Smooth muscle cell (in vitro differentiated cells): ENCODE measurements around the gene KCNIP1. TPM values are rescaled to one million over a fixed set of nuclear protein-coding genes. Genes with fewer than 3 reads are reported as not detected.
A peak's percentile ranks its signal among the peaks of the same experiment; 100 is the strongest.

Experiments used
- DNase-seq: peaks from one replicate; lab custom pipeline; 2025; ENCODE audit not compliant: unreplicated experiment; lab: John Stamatoyannopoulos, UW
- H2AFZ ChIP-seq: fragments of 200-600 bp; sonication (generic); 2 replicates; pipeline ENCODE4 v1.6.0; 2016; ENCODE audit warnings: antibody characterized with exemption, low read depth, mild to moderate bottlenecking
- H3F3A ChIP-seq: fragments of 200-600 bp; sonication (generic); 2 replicates; pipeline ENCODE4 v1.6.0; 2017; ENCODE audit warnings: antibody characterized with exemption, low read depth
- H3K27ac ChIP-seq: fragments of 200-600 bp; sonication (generic); 2 replicates; pipeline ENCODE4 v1.5.1; 2016; ENCODE audit warnings: low read depth, mild to moderate bottlenecking
- H3K27me3 ChIP-seq: fragments of 200-600 bp; sonication (generic); 2 replicates; pipeline ENCODE4 v1.6.1; 2016; ENCODE audit warnings: low read depth, mild to moderate bottlenecking
- H3K36me3 ChIP-seq: fragments of 200-600 bp; sonication (generic); 2 replicates; pipeline ENCODE4 v1.5.1; 2016; ENCODE audit warnings: low read depth
- H3K4me1 ChIP-seq: fragments of 200-600 bp; sonication (generic); 2 replicates; pipeline ENCODE4 v1.5.1; 2016; ENCODE audit warnings: low read depth
- H3K4me2 ChIP-seq: fragments of 200-600 bp; sonication (generic); 2 replicates; pipeline ENCODE4 v1.6.0; 2016; ENCODE audit warnings: mild to moderate bottlenecking
- H3K4me3 ChIP-seq: fragments of 200-600 bp; sonication (generic); 2 replicates; pipeline ENCODE4 v1.5.1; 2016; ENCODE audit warnings: mild to moderate bottlenecking
- H3K79me2 ChIP-seq: fragments of 200-600 bp; sonication (generic); 2 replicates; pipeline ENCODE4 v1.6.0; 2016; ENCODE audit warnings: low read depth, mild to moderate bottlenecking
- H3K9ac ChIP-seq: fragments of 200-600 bp; sonication (generic); 2 replicates; pipeline ENCODE4 v1.6.0; 2016; ENCODE audit warnings: low read depth
- H3K9me3 ChIP-seq: fragments of 200-600 bp; sonication (generic); replicated peaks from 2 replicates; pipeline ENCODE4 v1.5.1; 2016; ENCODE audit warnings: low read depth
- H4K20me1 ChIP-seq: fragments of 200-600 bp; sonication (generic); 2 replicates; pipeline ENCODE4 v1.6.0; 2016; ENCODE audit warnings: low read depth
- WGBS: methylation state at CpG from one replicate; pipeline ENCODE4 v1.1.7; 2016; ENCODE audit warnings: low lambda C conversion rate; 5-methylcytosine and 5-hydroxymethylcytosine counted together
- polyA plus RNA-seq: library from polyadenylated mRNA; unstranded; fragments of >200 nt; fragmentation: Nextera tagmentation; extraction: Ambion mirVana; gene quantifications from 2 replicates; pipeline ENCODE4 v1.2.1, GENCODE V29; 2016
- total RNA-seq: library from RNA; depleted of rRNA; stranded (reverse); fragments of >200 nt; gene quantifications from 2 replicates; pipeline ENCODE4 v1.2.3, GENCODE V29; 2014
- TF ChIP-seq, protein P1 (sequence below): fragments of 200-600 bp; sonication (generic); IDR thresholded peaks from 2 replicates; pipeline ENCODE4 v1.5.1; 2017; ENCODE audit warnings: borderline replicate concordance, mild to moderate bottlenecking, antibody characterized with exemption; ENCODE audit not compliant: insufficient read depth, poor library complexity, severe bottlenecking

Gene KCNIP1
- total and polyA plus RNA-seq, 2 experiments from 2014 or later, result 0.50 TPM; not detected in 1

DNA sequence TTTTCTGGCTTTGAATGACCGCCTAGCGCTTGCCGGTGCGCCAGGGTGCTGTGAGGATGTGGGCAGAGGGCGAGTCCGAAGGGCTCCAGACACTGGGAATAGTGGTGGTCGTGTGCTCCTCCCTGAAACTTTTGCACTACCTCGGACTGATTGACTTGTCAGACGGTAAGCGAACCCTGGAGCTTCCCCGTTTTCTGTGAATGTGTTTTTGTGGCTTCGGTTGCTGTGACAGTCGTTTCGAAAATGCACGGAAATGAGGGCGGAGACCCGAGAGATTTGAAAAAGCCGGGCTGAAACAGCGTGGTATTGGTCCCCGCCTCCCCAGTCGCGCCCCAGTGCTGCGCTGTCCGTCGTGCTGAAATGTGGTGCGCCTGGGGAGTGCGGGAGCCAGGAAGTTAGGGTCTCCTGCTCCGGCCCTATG, 177.2 kb downstream of the KCNIP1 start:
- 4% methylated on average over 28 of the region's 28 CpGs for WGBS
- H4K20me1 ChIP-seq, result no peaks in the 10 kb centered on the region
- H3K27me3 ChIP-seq, result peaks cover 87% of the 10 kb centered on the region
- H3F3A ChIP-seq, result no peaks in the 10 kb centered on the region
- H3K9ac ChIP-seq, result no peak overlapping the region
- H3K79me2 ChIP-seq, result no peaks in the 10 kb centered on the region
- H3K9me3 ChIP-seq, result no peaks in the 10 kb centered on the region
- no peaks in the 10 kb centered on the region for H3K36me3 ChIP-seq
- H3K27ac ChIP-seq, result no peak overlapping the region
- peak overlapping the region; percentile 75 for H3K4me2 ChIP-seq
- TF ChIP-seq, protein P1, sequence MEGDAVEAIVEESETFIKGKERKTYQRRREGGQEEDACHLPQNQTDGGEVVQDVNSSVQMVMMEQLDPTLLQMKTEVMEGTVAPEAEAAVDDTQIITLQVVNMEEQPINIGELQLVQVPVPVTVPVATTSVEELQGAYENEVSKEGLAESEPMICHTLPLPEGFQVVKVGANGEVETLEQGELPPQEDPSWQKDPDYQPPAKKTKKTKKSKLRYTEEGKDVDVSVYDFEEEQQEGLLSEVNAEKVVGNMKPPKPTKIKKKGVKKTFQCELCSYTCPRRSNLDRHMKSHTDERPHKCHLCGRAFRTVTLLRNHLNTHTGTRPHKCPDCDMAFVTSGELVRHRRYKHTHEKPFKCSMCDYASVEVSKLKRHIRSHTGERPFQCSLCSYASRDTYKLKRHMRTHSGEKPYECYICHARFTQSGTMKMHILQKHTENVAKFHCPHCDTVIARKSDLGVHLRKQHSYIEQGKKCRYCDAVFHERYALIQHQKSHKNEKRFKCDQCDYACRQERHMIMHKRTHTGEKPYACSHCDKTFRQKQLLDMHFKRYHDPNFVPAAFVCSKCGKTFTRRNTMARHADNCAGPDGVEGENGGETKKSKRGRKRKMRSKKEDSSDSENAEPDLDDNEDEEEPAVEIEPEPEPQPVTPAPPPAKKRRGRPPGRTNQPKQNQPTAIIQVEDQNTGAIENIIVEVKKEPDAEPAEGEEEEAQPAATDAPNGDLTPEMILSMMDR, result no peak
- peak overlapping the region; percentile 19 for H3K4me3 ChIP-seq
- no peaks in the 10 kb centered on the region for H3K4me1 ChIP-seq
- no peak overlapping the region for H2AFZ ChIP-seq
- DNase-seq, result peak; percentile 11

DNA sequence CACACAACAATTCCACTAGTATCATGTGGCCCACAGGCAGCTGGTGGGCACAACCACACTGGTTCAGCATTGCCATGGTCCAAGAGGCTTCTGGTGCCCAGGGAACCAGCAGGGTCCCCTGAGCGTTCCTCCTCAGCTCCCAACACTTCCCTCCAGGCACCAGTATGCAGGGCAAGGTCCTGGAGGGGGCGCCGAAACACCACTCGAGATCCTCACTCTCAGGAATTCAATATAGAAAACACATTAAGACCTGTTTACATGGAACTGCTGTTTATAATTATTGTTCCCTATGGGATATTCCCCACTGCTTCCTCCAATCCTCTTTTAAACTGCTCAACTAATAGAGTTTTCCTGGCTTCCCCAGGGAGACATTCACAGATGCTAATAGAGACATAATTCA, 187.8 kb downstream of the KCNIP1 start:
- H3K4me2 ChIP-seq, result no peak overlapping the region
- H3K4me3 ChIP-seq, result no peak overlapping the region
- no peak overlapping the region for H3K9ac ChIP-seq
- H3K4me1 ChIP-seq, result no peaks in the 10 kb centered on the region
- H3K36me3 ChIP-seq, result no peaks in the 10 kb centered on the region
- 18% methylated on average over 4 of the region's 4 CpGs for WGBS
- H3K27ac ChIP-seq, result no peak overlapping the region
- H3K27me3 ChIP-seq, result peaks cover 81% of the 10 kb centered on the region
- H3F3A ChIP-seq, result no peaks in the 10 kb centered on the region
- H2AFZ ChIP-seq, result no peak overlapping the region
- TF ChIP-seq, protein P1, result no peak
- no peaks in the 10 kb centered on the region for H4K20me1 ChIP-seq
- no peaks in the 10 kb centered on the region for H3K9me3 ChIP-seq
- no peak for DNase-seq
- H3K79me2 ChIP-seq, result no peaks in the 10 kb centered on the region

DNA sequence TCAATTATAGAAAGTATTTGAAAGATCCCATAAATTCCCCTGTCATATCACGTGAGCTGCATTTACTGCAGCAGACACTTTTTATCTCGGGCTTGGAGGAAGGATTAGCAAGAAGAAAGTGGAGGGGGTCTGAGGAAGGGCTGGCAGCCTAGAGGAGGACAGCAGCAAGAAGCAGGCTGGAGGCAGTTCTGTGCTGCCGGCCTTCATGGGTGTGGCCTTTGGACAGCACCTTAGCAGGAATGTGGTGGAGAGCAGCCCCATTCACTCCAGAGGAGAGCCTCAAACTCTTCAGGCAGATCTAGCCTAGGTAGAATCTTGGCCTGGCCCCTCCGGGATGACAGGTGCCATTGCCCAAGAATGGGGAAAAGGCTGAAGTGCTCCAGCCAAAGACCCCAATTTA, 189.9 kb downstream of the KCNIP1 start:
- Histone ChIP-seq H3K79me2 (no peaks in the 10 kb centered on the region), H3F3A (no peaks in the 10 kb centered on the region), H3K4me1 (no peaks in the 10 kb centered on the region), H3K9ac (no peak overlapping the region), H3K4me2 (no peak overlapping the region), H4K20me1 (no peaks in the 10 kb centered on the region), H3K4me3 (no peak overlapping the region), H3K36me3 (no peaks in the 10 kb centered on the region), H3K9me3 (no peaks in the 10 kb centered on the region), H3K27me3 (peaks cover 76% of the 10 kb centered on the region), H2AFZ (no peak overlapping the region), H3K27ac (no peak overlapping the region)
- no peak for DNase-seq
- WGBS, result 53% methylated on average over 4 of the region's 4 CpGs
- TF ChIP-seq, protein P1, result no peak

DNA sequence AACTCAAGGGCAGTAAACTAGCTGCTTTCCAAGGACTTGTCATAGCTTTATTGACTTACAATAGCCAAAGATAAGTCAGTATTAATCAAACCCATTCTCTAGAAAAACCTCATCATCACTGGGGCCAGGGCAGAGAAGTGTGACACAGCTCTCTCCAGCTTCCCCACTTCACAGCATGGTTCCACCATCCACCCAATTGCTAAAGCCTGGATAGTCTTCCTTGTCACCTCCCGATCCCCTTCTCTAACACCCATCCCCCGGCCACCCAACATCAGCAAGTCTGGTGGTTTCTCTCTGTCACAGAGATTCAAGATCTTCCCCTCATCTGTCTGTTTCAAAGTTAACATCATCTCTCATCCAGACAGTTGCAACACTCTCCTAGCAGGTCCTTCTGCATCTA, 191.1 kb downstream of the KCNIP1 start:
- Histone ChIP-seq H3K27ac (no peak overlapping the region), H3K4me1 (no peaks in the 10 kb centered on the region), H3K4me2 (no peak overlapping the region), H3K79me2 (no peaks in the 10 kb centered on the region), H3K9ac (no peak overlapping the region), H2AFZ (no peak overlapping the region), H3K36me3 (no peaks in the 10 kb centered on the region), H3K27me3 (peaks cover 65% of the 10 kb centered on the region), H3K4me3 (no peak overlapping the region), H3F3A (no peaks in the 10 kb centered on the region), H3K9me3 (no peaks in the 10 kb centered on the region), H4K20me1 (no peaks in the 10 kb centered on the region)
- DNase-seq, result no peak
- WGBS, result 80% methylated on average over 2 of the region's 2 CpGs
- TF ChIP-seq, protein P1, result no peak
